ENCODE results near the gene HLCS.

Gene HLCS

GRCh38 chr21:36719614-36720013 is 246.9 kb downstream of the HLCS start:
- Histone ChIP-seq H4K20me1 (ENCODE audit: insufficient read depth, low read length, poor library complexity, severe bottlenecking) (no peaks in the 10 kb centered on the region), H3K4me3 (ENCODE audit: low read length, poor library complexity, severe bottlenecking) (no peak overlapping the region), H3K4me1 (ENCODE audit: insufficient read depth, low read length, poor library complexity, severe bottlenecking) (no peaks in the 10 kb centered on the region), H3K27me3 (ENCODE audit: insufficient read depth, low read length, poor library complexity, severe bottlenecking) (no peaks in the 10 kb centered on the region), H3K79me2 (ENCODE audit: insufficient read depth, low read length) (no peaks in the 10 kb centered on the region), H3K4me2 (ENCODE audit: low read depth, low read length, poor library complexity, severe bottlenecking) (no peak overlapping the region), H3F3A (ENCODE audit: low read depth) (no peaks in the 10 kb centered on the region), H3K9me3 (ENCODE audit: insufficient read depth, low read depth, low read length) (no peaks in the 10 kb centered on the region), H3K9ac (ENCODE audit: low read depth, low read length, poor library complexity, severe bottlenecking) (no peak overlapping the region), H3K9me2 (replicated peaks; ENCODE audit: low read depth, low read length) (no peaks in the 10 kb centered on the region), H2AFZ (ENCODE audit: low read length) (no peak overlapping the region), H3K36me3 (ENCODE audit: insufficient read depth, low read length) (no peaks in the 10 kb centered on the region)
- TF ChIP-seq CTCF (conservative IDR thresholded peaks at IDR 0.05; ENCODE audit: low read length): no peak
- TF ChIP-seq EZH2phosphoT487 (IDR thresholded peaks at IDR 0.05; ENCODE audit: borderline replicate concordance): no peak

- Histone ChIP-seq H3K4me1 (ENCODE audit: insufficient read depth, low read length, poor library complexity, severe bottlenecking) (no peaks in the 10 kb centered on the region), H3K36me3 (ENCODE audit: insufficient read depth, low read length) (no peaks in the 10 kb centered on the region), H3K9me2 (replicated peaks; ENCODE audit: low read depth, low read length) (no peaks in the 10 kb centered on the region), H3K4me3 (ENCODE audit: low read length, poor library complexity, severe bottlenecking) (no peak overlapping the region), H3K9me3 (ENCODE audit: insufficient read depth, low read depth, low read length) (no peaks in the 10 kb centered on the region), H3K27me3 (ENCODE audit: insufficient read depth, low read length, poor library complexity, severe bottlenecking) (no peaks in the 10 kb centered on the region), H3K4me2 (ENCODE audit: low read depth, low read length, poor library complexity, severe bottlenecking) (no peak overlapping the region), H3K9ac (ENCODE audit: low read depth, low read length, poor library complexity, severe bottlenecking) (no peak overlapping the region), H3K79me2 (ENCODE audit: insufficient read depth, low read length) (no peaks in the 10 kb centered on the region), H4K20me1 (ENCODE audit: insufficient read depth, low read length, poor library complexity, severe bottlenecking) (no peaks in the 10 kb centered on the region), H2AFZ (ENCODE audit: low read length) (no peak overlapping the region), H3F3A (ENCODE audit: low read depth) (no peaks in the 10 kb centered on the region)
- TF ChIP-seq CTCF (conservative IDR thresholded peaks at IDR 0.05; ENCODE audit: low read length) (no peak), EZH2phosphoT487 (IDR thresholded peaks at IDR 0.05; ENCODE audit: borderline replicate concordance) (no peak)
Measured at GRCh38 chr21:36718951-36719501, 247.4 kb downstream of the HLCS start.

DNA sequence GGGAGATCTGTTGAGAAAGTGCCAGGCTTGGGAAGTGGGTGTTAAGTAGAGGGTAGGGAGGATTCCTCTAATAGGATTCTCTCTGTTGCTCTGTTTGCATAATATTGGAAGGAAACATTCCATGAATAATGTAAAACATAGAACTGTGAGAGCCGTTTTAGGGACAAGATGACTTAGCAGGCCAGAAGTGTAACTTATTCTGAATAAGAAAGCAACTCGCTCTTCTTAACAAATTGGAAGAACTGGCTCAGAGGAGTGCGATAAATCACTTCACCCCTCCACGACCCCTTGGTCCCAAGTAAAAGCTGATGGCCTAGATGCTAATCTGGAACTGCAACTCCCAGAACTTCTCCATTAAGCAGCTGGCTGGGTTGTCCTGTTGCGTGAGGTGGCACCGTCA is 248.5 kb downstream of the HLCS start:
- TF ChIP-seq CTCF (conservative IDR thresholded peaks at IDR 0.05; ENCODE audit: low read length) (no peak), EZH2phosphoT487 (IDR thresholded peaks at IDR 0.05; ENCODE audit: borderline replicate concordance) (no peak)
- Histone ChIP-seq H3K36me3 (ENCODE audit: insufficient read depth, low read length) (no peaks in the 10 kb centered on the region), H3K9me3 (ENCODE audit: insufficient read depth, low read depth, low read length) (no peaks in the 10 kb centered on the region), H3K27me3 (ENCODE audit: insufficient read depth, low read length, poor library complexity, severe bottlenecking) (no peaks in the 10 kb centered on the region), H3K4me1 (ENCODE audit: insufficient read depth, low read length, poor library complexity, severe bottlenecking) (no peaks in the 10 kb centered on the region), H3K4me3 (ENCODE audit: low read length, poor library complexity, severe bottlenecking) (no peak overlapping the region), H3K9me2 (replicated peaks; ENCODE audit: low read depth, low read length) (no peaks in the 10 kb centered on the region), H3K9ac (ENCODE audit: low read depth, low read length, poor library complexity, severe bottlenecking) (no peak overlapping the region), H2AFZ (ENCODE audit: low read length) (no peak overlapping the region), H4K20me1 (ENCODE audit: insufficient read depth, low read length, poor library complexity, severe bottlenecking) (no peaks in the 10 kb centered on the region), H3F3A (ENCODE audit: low read depth) (no peaks in the 10 kb centered on the region), H3K4me2 (ENCODE audit: low read depth, low read length, poor library complexity, severe bottlenecking) (no peak overlapping the region), H3K79me2 (ENCODE audit: insufficient read depth, low read length) (no peaks in the 10 kb centered on the region)

All from Loucy (cell line).